Cardiac muscle cell (in vitro differentiated cells and primary cell): ENCODE data around the gene IFI44. TPM values are rescaled to one million over a fixed set of nuclear protein-coding genes. Genes with fewer than 3 reads are reported as not detected.

Experiments used
- DNase-seq, 2 donors: peaks; one replicate each; pipeline versions ENCODE4 v3.0.0 to v3.0.0-alpha.2; 2010 to 2017; ENCODE audit warnings: low read depth in 1 of 2, low spot score in 1 of 2
- H3K27ac ChIP-seq: fragments of 200-600 bp; sonication (generic); 2 replicates; pipeline ENCODE4 v1.5.1; 2016
- H3K27me3 ChIP-seq: fragments of 200-600 bp; sonication (generic); 2 replicates; pipeline ENCODE4 v1.6.0; 2016; ENCODE audit warnings: control low read depth
- H3K36me3 ChIP-seq: fragments of 200-600 bp; sonication (generic); 2 replicates; pipeline ENCODE4 v1.5.1; 2016; ENCODE audit warnings: control low read depth
- H3K4me1 ChIP-seq: fragments of 200-600 bp; sonication (generic); 2 replicates; pipeline ENCODE4 v1.8.1; 2017; ENCODE audit warnings: low read depth, mild to moderate bottlenecking, mixed run types
- H3K4me3 ChIP-seq: fragments of 200-600 bp; sonication (generic); 2 replicates; pipeline ENCODE4 v1.5.1; 2016; ENCODE audit warnings: mild to moderate bottlenecking
- H3K9me3 ChIP-seq: fragments of 200-600 bp; sonication (generic); 2 replicates; pipeline ENCODE4 v1.5.1; 2017; ENCODE audit warnings: low read depth, mild to moderate bottlenecking, control low read depth
- CTCF ChIP-seq: IDR thresholded peaks from 2 replicates; pipeline ENCODE4 v1.5.1; 2012; ENCODE audit warnings: low read depth, mild to moderate bottlenecking, low read length
- polyA plus RNA-seq: library from polyadenylated mRNA; unstranded; fragments of >200 nt; fragmentation: Nextera tagmentation; extraction: Ambion mirVana; gene quantifications from 2 replicates; pipeline ENCODE4 v1.2.1, GENCODE V29; 2016
- total RNA-seq: library from RNA; depleted of rRNA; stranded (reverse); fragments of >200 nt; gene quantifications from 2 replicates; pipeline ENCODE4 v1.2.3, GENCODE V29; 2016

The IFI44 gene
- total and polyA plus RNA-seq, 2 experiments from 2014 or later: not detected

- Histone ChIP-seq H3K27me3 (no peaks in the 10 kb centered on the region), H3K9me3 (no peaks in the 10 kb centered on the region), H3K36me3 (no peaks in the 10 kb centered on the region), H3K27ac (no peak overlapping the region), H3K4me1 (peaks cover 25% of the 10 kb centered on the region), H3K4me3 (no peak overlapping the region)
- TF ChIP-seq CTCF: no peak
- DNase-seq: no peak
Measured at GRCh38 chr1:78713297-78713696, 63.7 kb downstream of the IFI44 start.

Other genes starting within 250 kb of the IFI44 start
- not detected in 2 replicates for gene PTGFR, start 158.9 kb upstream of the IFI44 start, total RNA-seq
- not detected in 2 replicates for gene PTGFR, start 158.9 kb upstream of the IFI44 start, polyA plus RNA-seq
- gene IFI44L, start 29.4 kb upstream of the IFI44 start, total RNA-seq: 0.04 and 1.2 TPM in 2 replicates
- gene IFI44L, start 29.4 kb upstream of the IFI44 start, polyA plus RNA-seq: not detected in 2 replicates